H1 (cell line): ENCODE results near the gene GTF2I. TPM values are rescaled to one million over a fixed set of nuclear protein-coding genes. Genes with fewer than 3 reads are reported as not detected.
A peak's percentile ranks its signal among the peaks of the same experiment; 100 is the strongest.
"Not testable (repeated sequence)": the region's sequence is repeated elsewhere in the genome, so short reads cannot be mapped to it uniquely, and the experiment has no call there.

Experiments
- CTCF ChIA-PET: fragments of 300-600 bp; sonication (Branson Sonifier 250); formaldehyde crosslinking; loops from one replicate; lab custom pipeline; 2021; ENCODE audit not compliant: partially characterized antibody; lab: Charles Lee
- POLR2A ChIA-PET: fragments of 300-600 bp; sonication (Branson Sonifier 250); formaldehyde crosslinking; loops from one replicate; lab custom pipeline; 2021; ENCODE audit warnings: inconsistent platforms; ENCODE audit not compliant: partially characterized antibody; lab: Charles Lee
- DNase-seq, 2 experiments: peaks; one replicate each; pipeline versions ENCODE4 v3.0.0 to v3.0.0-alpha.2; 2010 to 2022; ENCODE audit warnings: low spot score in 2 of 2, low read depth in 1 of 2, mixed read lengths in 1 of 2
- FAIRE-seq: peaks from 2 replicates; lab custom pipeline; 2011; peaks lifted over from hg19 to GRCh38; lab: Jason Lieb, UNC
- H2AFZ ChIP-seq: 2 replicates; pipeline ENCODE4 v1.8.1; 2012; ENCODE audit warnings: low read length, inconsistent platforms
- H2AK5ac ChIP-seq: 2 replicates; pipeline ENCODE4 v1.6.1; 2013; ENCODE audit warnings: low read depth, low read length
- H2BK120ac ChIP-seq: replicated peaks from 2 replicates; pipeline ENCODE3; 2013; ENCODE audit warnings: low read depth, low read length, inconsistent platforms
- H2BK12ac ChIP-seq: 2 replicates; pipeline ENCODE4 v1.6.1; 2013; ENCODE audit warnings: low read depth, low read length
- H2BK15ac ChIP-seq: 2 replicates; pipeline ENCODE4 v1.6.1; 2013; ENCODE audit warnings: low read length
- H2BK20ac ChIP-seq: 2 replicates; pipeline ENCODE4 v1.6.1; 2013; ENCODE audit warnings: low read length
- H2BK5ac ChIP-seq: 2 replicates; pipeline ENCODE4 v1.6.1; 2013; ENCODE audit warnings: low read depth, low read length
- H3K14ac ChIP-seq: 2 replicates; pipeline ENCODE4 v1.6.1; 2013; ENCODE audit warnings: inconsistent platforms; ENCODE audit not compliant: insufficient read length
- H3K18ac ChIP-seq: 2 replicates; pipeline ENCODE4 v1.6.1; 2013; ENCODE audit warnings: low read length; ENCODE audit errors: extremely low read depth
- H3K23ac ChIP-seq: 2 replicates; pipeline ENCODE4 v1.6.1; 2013; ENCODE audit warnings: inconsistent platforms; ENCODE audit not compliant: insufficient read length
- H3K23me2 ChIP-seq: 2 replicates; pipeline ENCODE4 v1.6.1; 2013; ENCODE audit warnings: low read depth, low read length
- H3K27ac ChIP-seq: 2 replicates; pipeline ENCODE4 v1.6.1; 2011; ENCODE audit warnings: low read depth, low read length, inconsistent platforms
- H3K27me3 ChIP-seq, 4 experiments: replicated peaks in 1 of 4; 1 replicate in 1 of 4; 2 replicates in 3 of 4; pipeline versions ENCODE4 v1.6.1 to v1.8.1; 2011 to 2013; ENCODE audit warnings: low read length in 3 of 4, mild to moderate bottlenecking in 3 of 4, inconsistent platforms in 2 of 4, mixed read lengths in 2 of 4, moderate library complexity in 1 of 4; ENCODE audit not compliant: control insufficient read depth in 3 of 4, insufficient read depth in 3 of 4; ENCODE audit errors: extremely low read depth in 1 of 4
- H3K36me3 ChIP-seq, 4 experiments: 2 replicates each; pipeline versions ENCODE4 v1.6.1 to v1.8.1; 2011 to 2013; ENCODE audit warnings: mild to moderate bottlenecking in 4 of 4, low read length in 3 of 4, moderate library complexity in 2 of 4, control low read depth in 1 of 4, inconsistent platforms in 1 of 4; ENCODE audit not compliant: insufficient read depth in 4 of 4, control insufficient read depth in 2 of 4
- H3K4ac ChIP-seq: replicated peaks from 2 replicates; pipeline ENCODE3; 2013; ENCODE audit warnings: low read length, low read depth, mixed read lengths, inconsistent platforms; ENCODE audit not compliant: insufficient read length
- H3K4me1 ChIP-seq, 4 experiments: replicated peaks in 1 of 4; 1 replicate in 1 of 4; 2 replicates in 3 of 4; pipeline versions ENCODE4 v1.6.1 to v1.8.1; 2011 to 2013; ENCODE audit warnings: low read length in 3 of 4, inconsistent platforms in 2 of 4, mixed read lengths in 1 of 4; ENCODE audit not compliant: insufficient read depth in 4 of 4, control insufficient read depth in 3 of 4
- H3K4me2 ChIP-seq, 2 experiments: 2 replicates each; pipeline versions ENCODE4 v1.6.1 to v1.8.1; 2011 to 2013; ENCODE audit warnings: low read depth in 2 of 2, low read length in 2 of 2, control low read depth in 1 of 2, inconsistent platforms in 1 of 2, mild to moderate bottlenecking in 1 of 2; ENCODE audit not compliant: insufficient read depth in 1 of 2
- H3K4me3 ChIP-seq, 4 experiments: fragments of 200-600, 300-600 bp in 1 of 4; sonication (generic), shearing (Covaris generic), sonication (Bioruptor Twin) in 1 of 4; 2 replicates each; pipeline versions ENCODE4 v1.5.1 to v1.8.1; 2011 to 2016; ENCODE audit warnings: low read length in 4 of 4, low read depth in 3 of 4, control low read depth in 2 of 4, inconsistent platforms in 2 of 4, mild to moderate bottlenecking in 2 of 4, mixed read lengths in 1 of 4, moderate library complexity in 1 of 4; ENCODE audit not compliant: insufficient read depth in 2 of 4; ENCODE audit errors: extremely low read depth in 1 of 4
- H3K56ac ChIP-seq: replicated peaks from 2 replicates; pipeline ENCODE3; 2013; ENCODE audit warnings: low read depth, mild to moderate bottlenecking, mixed read lengths, low read length, inconsistent platforms; ENCODE audit not compliant: insufficient read length
- H3K79me1 ChIP-seq: 2 replicates; pipeline ENCODE4 v1.6.1; 2013; ENCODE audit warnings: low read depth, low read length, control low read depth
- H3K79me2 ChIP-seq, 2 experiments: 2 replicates each; pipeline versions ENCODE4 v1.6.1 to v1.8.1; 2012 to 2013; ENCODE audit warnings: low read length in 2 of 2, mild to moderate bottlenecking in 2 of 2, inconsistent platforms in 1 of 2; ENCODE audit not compliant: insufficient read depth in 2 of 2, control insufficient read depth in 1 of 2
- H3K9ac ChIP-seq, 4 experiments: replicated peaks in 1 of 4; 1 replicate in 1 of 4; 2 replicates in 3 of 4; pipeline versions ENCODE4 v1.6.1 to v1.8.1; 2011 to 2013; ENCODE audit warnings: low read depth in 3 of 4, low read length in 3 of 4, control low read depth in 2 of 4, mild to moderate bottlenecking in 2 of 4, moderate library complexity in 2 of 4, inconsistent platforms in 1 of 4; ENCODE audit errors: extremely low read depth in 1 of 4
- H3K9me3 ChIP-seq, 2 experiments: 2 replicates each; pipeline versions ENCODE4 v1.6.1 to v1.8.1; 2012 to 2013; ENCODE audit warnings: mild to moderate bottlenecking in 2 of 2, moderate library complexity in 2 of 2, control low read depth in 1 of 2, inconsistent platforms in 1 of 2, low read depth in 1 of 2, low read length in 1 of 2, mixed read lengths in 1 of 2; ENCODE audit not compliant: insufficient read depth in 2 of 2
- H4K20me1 ChIP-seq, 2 experiments: replicated peaks in 1 of 2; 2 replicates each; pipeline versions ENCODE3 to v1.8.1; 2011 to 2013; ENCODE audit warnings: inconsistent platforms in 2 of 2, low read length in 2 of 2, mild to moderate bottlenecking in 1 of 2; ENCODE audit not compliant: insufficient read depth in 2 of 2, control insufficient read depth in 1 of 2
- H4K5ac ChIP-seq: 2 replicates; pipeline ENCODE4 v1.6.1; 2013; ENCODE audit warnings: low read length, low read depth, mixed read lengths, inconsistent platforms; ENCODE audit not compliant: insufficient read length
- H4K8ac ChIP-seq: 2 replicates; pipeline ENCODE4 v1.8.0; 2013; ENCODE audit warnings: mild to moderate bottlenecking, moderate library complexity, low read length, inconsistent platforms; ENCODE audit not compliant: insufficient read depth; ENCODE audit errors: extremely low read depth
- H4K91ac ChIP-seq: replicated peaks from 2 replicates; pipeline ENCODE3; 2013; ENCODE audit warnings: low read length, mixed read lengths, inconsistent platforms; ENCODE audit not compliant: insufficient read length
- WGBS, 2 experiments: shearing (Covaris generic) in 1 of 2; methylation state at CpG; one replicate each; pipeline versions ENCODE4 v1.1.6 to v1.1.7; 2013 to 2015; ENCODE audit warnings: low lambda C conversion rate in 2 of 2, mixed read lengths in 2 of 2, inconsistent platforms in 1 of 2, low coverage in 1 of 2, missing lambda C conversion rate in 1 of 2; ENCODE audit not compliant: insufficient replicate concordance in 2 of 2, insufficient coverage in 1 of 2, insufficient read length in 1 of 2; ENCODE audit errors: extremely low coverage in 1 of 2, missing lambda C conversion rate in 1 of 2; 5-methylcytosine and 5-hydroxymethylcytosine counted together
- polyA plus RNA-seq, 7 experiments: library from polyadenylated mRNA; depleted of rRNA in 3 of 7; stranded (reverse) in 5 of 7; unstranded in 2 of 7; fragments of >200 nt in 5 of 7; fragments of 200-250 nt in 2 of 7; gene quantifications; 1 replicate in 5 of 7; 2 replicates in 1 of 7; 4 replicates in 1 of 7; pipeline versions ENCODE4 v1.2.1 to v1.2.3, GENCODE V29; 2011 to 2013; ENCODE audit warnings: missing spikeins in 2 of 7, mixed read lengths in 2 of 7
- total RNA-seq: library from RNA; stranded (reverse); fragmentation: NEBNext Ultra II Directional; extraction: Animal tissue kit (Norgen Biotek cat#: 25700); gene quantifications from 2 replicates; pipeline ENCODE4 v1.2.1, GENCODE V29; 2021

GTF2I gene
- total and polyA plus RNA-seq, 2 of the 8 experiments (the other 6 are each of a cell fraction or from before 2014, with no cell fraction given) = 46.7 to 316 TPM

DNA sequence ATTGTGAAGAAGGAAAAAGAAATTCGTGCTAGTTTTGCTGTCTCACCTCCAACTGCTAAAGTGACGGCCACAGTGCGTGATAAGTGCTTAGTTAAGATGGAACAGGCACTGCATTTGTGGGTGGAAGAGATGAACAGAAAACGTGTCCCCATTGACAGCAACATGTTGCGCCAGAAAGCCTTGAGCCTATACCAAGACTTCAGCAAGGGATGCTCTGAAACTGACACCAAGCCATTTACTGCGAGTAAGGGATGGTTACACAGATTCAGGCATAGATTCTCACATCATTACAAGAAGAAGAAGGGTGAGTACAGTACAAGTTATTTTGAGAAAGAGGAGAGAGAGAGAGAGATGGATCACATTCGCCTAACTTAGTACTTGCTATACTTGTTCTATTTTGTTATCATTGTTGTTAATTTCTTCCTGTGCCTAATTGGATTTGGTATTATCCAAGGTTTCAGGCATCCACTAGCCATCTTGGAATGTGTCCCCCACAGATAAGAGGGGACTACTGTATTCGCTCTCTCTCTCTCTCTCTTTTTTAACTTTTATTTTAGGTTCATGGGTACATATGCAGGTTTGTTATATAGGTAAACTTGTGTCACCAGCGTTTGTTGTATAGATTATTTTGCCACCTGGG lies 6.9 kb upstream of the GTF2I start:
- H3K4me1 ChIP-seq, H4K5ac ChIP-seq, H2AK5ac ChIP-seq, H3K4ac ChIP-seq, H3K36me3 ChIP-seq, H3K79me2 ChIP-seq, H2BK15ac ChIP-seq, H2AFZ ChIP-seq, H3K27ac ChIP-seq, H3K18ac ChIP-seq, H3K4me3 ChIP-seq, H2BK5ac ChIP-seq, H3K23me2 ChIP-seq, H3K27me3 ChIP-seq, CTCF ChIA-PET, H3K9ac ChIP-seq, H3K56ac ChIP-seq, H3K79me1 ChIP-seq, DNase-seq, H3K23ac ChIP-seq, H4K20me1 ChIP-seq, FAIRE-seq, H4K8ac ChIP-seq, H3K14ac ChIP-seq, H4K91ac ChIP-seq, H3K9me3 ChIP-seq: not testable (repeated sequence)
- peak overlapping the region; percentile 22 for H2BK120ac ChIP-seq
- H3K4me2 ChIP-seq = peak overlapping the region; percentile 25 to 60; a peak in 2 of 4 replicates
- H2BK12ac ChIP-seq = peak overlapping the region; percentile 53
- 0 out of 2 replicates have a peak overlapping the region, but pooled peaks have one; percentile 48 for H2BK20ac ChIP-seq
- WGBS, 2 experiments = 67% methylated on average over 6 of the region's 9 CpGs; no CpG with 5 or more reads in 1 of the 2 experiments
- POLR2A ChIA-PET = interaction anchor here (2.4 kb wide), 1 partner anchor 10 kb away, joined by 10 read pairs; no protein-coding TSS in a partner anchor

DNA sequence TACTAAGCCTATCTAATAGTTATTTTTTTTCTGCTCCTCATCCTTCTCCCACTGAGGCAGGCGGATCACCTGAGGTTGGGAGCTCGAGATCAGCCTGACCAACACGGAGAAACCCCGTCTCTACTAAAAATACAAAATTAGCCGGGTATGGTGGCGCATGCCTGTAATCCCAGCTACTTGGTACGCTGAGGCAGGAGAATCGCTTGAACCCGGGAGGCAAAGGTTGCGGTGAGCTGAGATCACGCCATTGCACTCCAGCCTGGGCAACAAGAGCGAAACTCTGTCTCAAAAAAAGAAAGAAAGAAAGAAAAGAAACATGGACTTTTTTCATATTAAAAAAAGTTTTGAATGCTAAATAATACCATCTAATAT lies 6.4 kb upstream of the GTF2I start:
- H3K36me3 ChIP-seq, H3K56ac ChIP-seq, H2BK15ac ChIP-seq, FAIRE-seq, H4K5ac ChIP-seq, H2BK5ac ChIP-seq, H3K27me3 ChIP-seq, DNase-seq, H2BK12ac ChIP-seq, H3K23me2 ChIP-seq, H4K8ac ChIP-seq, H2BK120ac ChIP-seq, H2AFZ ChIP-seq, H3K18ac ChIP-seq, H3K27ac ChIP-seq, H3K23ac ChIP-seq, H3K4ac ChIP-seq, H4K91ac ChIP-seq, CTCF ChIA-PET, H3K14ac ChIP-seq, H3K79me2 ChIP-seq, H2AK5ac ChIP-seq, H3K9ac ChIP-seq, H3K9me3 ChIP-seq, H3K79me1 ChIP-seq, H4K20me1 ChIP-seq, H3K4me2 ChIP-seq, H2BK20ac ChIP-seq, H3K4me3 ChIP-seq: not testable (repeated sequence)
- POLR2A ChIA-PET = interaction anchor here (1.1 to 2.4 kb wide), 2 partner anchors 9 to 11 kb away, joined by 3 to 10 read pairs; no protein-coding TSS in a partner anchor
- H3K4me1 ChIP-seq = peaks cover 5 to 14% (median 11%) of the 10 kb centered on the region in 4 experiments
- WGBS, 2 experiments = 77% methylated on average over 10 of the region's 12 CpGs; no CpG with 5 or more reads in 1 of the 2 experiments
